HG02759 (cell line): ENCODE results near the gene FAM111A.

Source experiments
- ATAC-seq: cut with Tn5 transposase; IDR thresholded peaks from one replicate; pipeline ENCODE4 v1.9.1; 2021; ENCODE audit warnings: mild to moderate bottlenecking, moderate library complexity; ENCODE audit not compliant: unreplicated experiment

Gene FAM111A

DNA sequence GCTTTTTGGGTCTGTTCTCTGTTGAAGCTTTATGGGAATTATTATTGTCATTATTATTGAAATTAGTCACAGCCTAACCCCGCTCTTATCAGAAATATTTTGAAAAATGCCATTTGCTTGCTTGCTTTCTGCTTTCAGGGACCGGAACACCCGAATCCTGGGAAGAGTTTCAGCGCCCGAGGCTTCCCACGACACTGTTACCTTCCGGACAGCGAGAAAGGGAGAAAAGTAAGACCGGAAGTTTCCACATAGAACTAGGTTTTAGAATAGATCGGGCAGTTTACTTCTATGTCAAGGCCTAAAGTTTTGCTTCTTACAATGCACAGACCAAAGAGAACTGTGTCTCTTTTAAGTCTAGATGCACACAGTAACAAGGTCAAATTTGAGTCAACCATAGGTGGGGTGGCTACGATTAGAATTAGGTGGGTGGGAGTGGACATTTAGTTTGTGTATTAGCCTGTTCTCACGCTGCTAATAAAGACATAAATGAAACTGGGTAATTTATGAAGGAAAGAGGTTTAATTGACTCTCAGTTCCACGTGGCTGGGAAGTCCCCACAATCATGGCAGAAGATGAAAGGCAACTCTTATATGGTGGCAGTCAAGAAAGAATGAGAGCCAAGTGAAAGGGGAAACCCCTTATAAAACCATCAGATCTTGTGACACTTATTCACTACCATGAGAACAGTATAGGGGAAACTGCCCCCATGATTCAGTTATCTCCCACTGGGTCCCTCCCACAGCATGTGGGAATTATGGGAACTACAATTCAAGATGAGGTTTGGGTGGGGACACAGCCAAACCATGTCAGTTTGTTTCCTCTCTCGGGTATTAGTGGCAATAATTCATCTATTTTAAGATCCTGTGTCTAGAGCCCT is 57.1 kb downstream of the FAM111A start:
- peak; percentile 69 for ATAC-seq

DNA sequence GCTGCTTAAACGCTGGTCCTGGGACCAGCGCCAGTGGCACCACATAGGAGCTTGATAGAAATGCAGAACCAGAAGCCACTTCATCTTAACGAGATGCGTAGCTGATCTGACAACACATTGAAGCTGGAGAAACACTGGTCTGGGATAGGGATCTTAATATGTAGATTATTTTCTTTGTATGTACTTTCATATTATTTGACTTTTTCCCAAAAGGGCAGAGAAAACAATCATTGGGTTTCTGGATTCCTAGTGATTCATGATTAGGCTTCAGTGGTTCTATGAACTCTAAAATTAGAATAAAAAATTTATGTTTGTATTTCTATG is 57.7 kb downstream of the FAM111A start:
- no peak for ATAC-seq

DNA sequence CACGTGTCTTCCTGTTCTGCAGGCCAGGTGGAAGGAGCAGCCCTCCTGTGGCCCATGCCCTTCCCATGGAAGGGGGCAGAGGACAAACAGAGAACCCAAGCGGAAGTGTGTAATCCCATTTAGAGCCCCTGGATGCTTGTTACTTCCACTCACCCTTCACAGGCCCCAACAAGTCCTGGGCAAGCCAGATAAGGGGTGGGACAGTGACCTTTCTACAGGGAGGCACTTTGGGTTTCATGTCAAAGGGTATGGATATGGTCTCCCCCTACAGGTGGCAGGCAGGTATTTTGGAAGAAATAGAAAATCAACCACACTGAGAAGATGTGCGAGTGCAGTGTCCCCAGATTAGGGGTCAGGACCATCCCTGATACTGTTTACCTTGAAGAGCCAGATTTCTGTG is 58.7 kb downstream of the FAM111A start:
- ATAC-seq, result no peak
